HFF-Myc (cell line): Measurements from ENCODE around the gene MAGI1.

ENCODE experiments used
- DNase-seq: peaks from one replicate; pipeline ENCODE4 v3.0.0-alpha.2; 2011; ENCODE audit warnings: low read depth; ENCODE audit errors: extremely low read depth
- H3K4me3 ChIP-seq: replicated peaks from 2 replicates; pipeline ENCODE4 v1.5.1; 2011; ENCODE audit warnings: low read depth, mild to moderate bottlenecking, control low read depth, low read length
- TF ChIP-seq, protein P1 (sequence below): IDR thresholded peaks from 2 replicates; pipeline ENCODE4 v1.5.1; 2012; ENCODE audit warnings: mild to moderate bottlenecking, low read depth, low read length, control low read depth; ENCODE audit errors: missing control alignments

The MAGI1 gene

DNA sequence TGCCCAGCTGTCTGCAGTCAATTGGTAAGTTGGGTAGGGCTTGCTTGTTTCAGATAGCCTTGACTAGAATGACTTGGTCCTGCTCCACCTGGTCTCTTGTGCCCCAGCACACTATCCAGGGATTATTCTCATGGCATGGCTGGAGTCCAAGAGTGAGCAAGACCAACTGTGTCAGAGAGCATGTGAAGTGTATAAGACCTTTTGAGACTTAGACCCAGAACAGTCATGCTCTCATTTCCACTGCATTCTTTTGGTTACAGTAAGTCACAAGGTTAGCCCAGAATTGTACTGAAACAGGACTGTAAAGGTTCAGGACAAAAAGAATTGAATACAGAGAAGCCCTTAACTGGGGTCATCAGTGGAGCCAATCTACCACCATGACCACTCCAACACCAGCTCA is 700.1 kb downstream of the MAGI1 start:
- no peak overlapping the region for H3K4me3 ChIP-seq
- DNase-seq: no peak
- TF ChIP-seq, protein P1, sequence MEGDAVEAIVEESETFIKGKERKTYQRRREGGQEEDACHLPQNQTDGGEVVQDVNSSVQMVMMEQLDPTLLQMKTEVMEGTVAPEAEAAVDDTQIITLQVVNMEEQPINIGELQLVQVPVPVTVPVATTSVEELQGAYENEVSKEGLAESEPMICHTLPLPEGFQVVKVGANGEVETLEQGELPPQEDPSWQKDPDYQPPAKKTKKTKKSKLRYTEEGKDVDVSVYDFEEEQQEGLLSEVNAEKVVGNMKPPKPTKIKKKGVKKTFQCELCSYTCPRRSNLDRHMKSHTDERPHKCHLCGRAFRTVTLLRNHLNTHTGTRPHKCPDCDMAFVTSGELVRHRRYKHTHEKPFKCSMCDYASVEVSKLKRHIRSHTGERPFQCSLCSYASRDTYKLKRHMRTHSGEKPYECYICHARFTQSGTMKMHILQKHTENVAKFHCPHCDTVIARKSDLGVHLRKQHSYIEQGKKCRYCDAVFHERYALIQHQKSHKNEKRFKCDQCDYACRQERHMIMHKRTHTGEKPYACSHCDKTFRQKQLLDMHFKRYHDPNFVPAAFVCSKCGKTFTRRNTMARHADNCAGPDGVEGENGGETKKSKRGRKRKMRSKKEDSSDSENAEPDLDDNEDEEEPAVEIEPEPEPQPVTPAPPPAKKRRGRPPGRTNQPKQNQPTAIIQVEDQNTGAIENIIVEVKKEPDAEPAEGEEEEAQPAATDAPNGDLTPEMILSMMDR: no peak

DNA sequence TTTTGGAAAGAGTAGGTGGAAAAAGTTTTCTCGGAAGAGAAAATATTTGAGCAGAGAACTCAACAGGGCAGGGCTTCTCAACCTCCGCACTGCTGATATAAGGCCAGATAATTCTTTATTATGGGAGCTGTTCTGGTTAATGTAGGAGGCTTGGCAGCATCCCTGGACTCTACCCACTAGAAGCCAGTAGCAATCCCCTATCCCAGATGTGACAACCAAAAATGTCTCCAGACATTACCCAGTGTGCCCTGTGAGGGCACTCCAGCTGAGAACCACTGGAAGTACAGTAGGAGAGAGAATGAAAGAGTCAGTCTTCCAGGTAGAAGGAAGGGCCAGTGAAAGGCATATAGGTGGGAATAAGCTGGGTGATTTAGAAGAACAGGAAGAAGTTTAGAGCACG is 703.1 kb downstream of the MAGI1 start:
- no peak for DNase-seq
- no peak overlapping the region for H3K4me3 ChIP-seq
- TF ChIP-seq, protein P1: no peak

DNA sequence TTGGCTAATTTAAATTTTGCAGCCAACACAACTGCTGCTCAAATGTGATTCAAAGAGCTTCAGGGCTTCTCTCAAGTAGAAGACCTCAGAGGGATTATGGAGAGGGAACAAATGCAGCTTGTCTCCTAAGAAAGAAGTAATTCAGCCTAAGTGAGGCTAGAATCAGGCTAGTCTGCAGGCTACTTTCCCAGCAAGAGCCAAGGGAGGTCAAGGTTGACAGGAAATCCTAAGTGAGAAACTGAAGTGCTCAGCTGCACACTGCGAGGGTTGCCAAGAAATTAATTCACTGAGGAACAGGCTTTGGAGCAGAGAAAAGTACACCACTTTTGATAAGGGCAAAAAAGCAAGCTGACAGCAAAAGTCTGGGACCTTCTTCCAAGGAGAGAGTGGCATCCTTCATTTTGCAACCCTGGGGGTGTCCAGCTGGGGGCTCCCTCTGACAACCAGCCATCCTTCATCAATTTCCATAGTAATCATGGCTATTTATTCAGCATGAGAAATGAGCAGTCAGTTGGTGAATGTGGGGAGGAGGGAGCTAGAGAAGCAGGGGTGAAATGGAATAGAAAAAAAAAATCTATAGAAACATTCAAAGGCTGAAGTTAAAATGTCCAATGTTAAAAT is 704.6 kb downstream of the MAGI1 start:
- H3K4me3 ChIP-seq: no peak overlapping the region
- TF ChIP-seq, protein P1: peak; percentile 44
- no peak for DNase-seq

DNA sequence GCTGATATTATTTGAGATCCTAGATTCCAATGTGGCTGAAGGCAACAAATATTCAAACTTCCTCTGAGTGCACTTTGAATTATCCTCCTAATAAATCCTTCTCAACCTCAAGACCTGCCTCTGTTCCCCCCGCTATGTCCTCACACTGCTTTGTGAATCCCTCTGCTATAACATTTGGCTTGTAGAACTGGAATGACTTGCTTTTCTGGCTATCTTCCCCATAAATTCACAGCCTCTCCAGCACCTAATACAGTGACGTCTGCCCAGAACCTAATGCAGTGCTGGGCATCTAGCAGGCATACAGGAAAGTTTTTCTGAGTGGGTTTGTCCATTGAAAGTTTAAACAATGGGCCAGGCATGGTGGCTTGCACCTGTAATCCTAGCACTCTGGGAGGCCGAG is 707.0 kb downstream of the MAGI1 start:
- TF ChIP-seq, protein P1: no peak
- no peak for DNase-seq
- no peak overlapping the region for H3K4me3 ChIP-seq

DNA sequence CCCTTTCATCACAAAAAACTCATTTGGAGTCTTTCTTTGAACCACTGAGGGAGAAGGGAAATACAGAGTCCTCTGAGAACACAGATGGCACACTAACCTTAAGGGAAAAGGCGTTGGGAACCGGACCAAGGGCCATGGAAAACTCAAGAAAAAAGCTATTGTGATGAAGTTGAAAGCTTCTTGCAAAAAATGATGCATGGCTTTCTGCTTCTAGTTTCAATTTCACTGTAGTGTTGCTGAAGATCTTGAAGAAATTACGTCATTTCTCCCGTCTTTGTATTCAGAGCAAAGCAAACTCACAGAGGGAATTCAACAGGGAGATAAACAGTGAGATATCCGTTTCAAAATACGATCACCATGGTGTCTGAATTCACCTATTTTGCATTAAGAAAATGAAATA is 708.6 kb downstream of the MAGI1 start:
- DNase-seq: no peak
- no peak overlapping the region for H3K4me3 ChIP-seq
- TF ChIP-seq, protein P1: no peak

DNA sequence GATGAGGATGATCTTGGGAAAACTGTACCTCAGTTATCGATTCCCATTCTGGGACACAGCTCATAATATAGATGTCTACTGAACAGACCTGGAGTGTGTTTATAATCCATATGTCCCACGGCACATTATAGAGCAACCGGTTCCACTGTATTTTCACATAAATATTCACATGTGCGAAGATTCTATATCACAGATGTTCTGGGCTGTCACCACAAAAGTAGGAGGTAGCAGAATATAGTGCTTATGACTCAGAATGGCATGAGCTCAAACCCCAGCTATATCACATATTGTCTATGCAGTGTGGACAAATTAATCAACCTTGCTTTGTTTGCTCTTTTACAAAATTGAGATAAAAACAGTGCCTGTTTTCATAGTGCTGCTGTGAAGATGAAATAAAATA is 710.6 kb downstream of the MAGI1 start:
- H3K4me3 ChIP-seq: no peak overlapping the region
- no peak for DNase-seq
- TF ChIP-seq, protein P1: no peak

DNA sequence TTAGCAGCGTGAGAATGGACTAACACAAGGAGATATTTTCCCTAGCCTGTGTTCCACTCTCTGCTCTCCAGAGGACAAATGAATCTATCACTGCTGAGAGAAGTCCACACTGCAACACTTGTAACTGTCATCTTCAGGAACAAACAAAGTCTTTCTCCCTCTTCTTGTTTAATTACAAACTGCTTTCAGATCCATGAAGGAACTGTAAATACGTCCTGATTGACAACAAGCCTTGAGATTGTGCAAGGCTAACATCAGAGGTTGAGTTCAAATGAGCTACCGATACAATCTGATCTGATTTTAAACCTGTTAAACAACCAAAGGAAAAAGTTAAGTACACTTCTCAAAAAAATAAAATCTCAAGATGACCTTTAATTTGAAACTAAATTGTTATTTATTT is 712.1 kb downstream of the MAGI1 start:
- TF ChIP-seq, protein P1: no peak
- H3K4me3 ChIP-seq: no peak overlapping the region
- DNase-seq: no peak
